Measurements from ENCODE around the gene MELK.

Gene MELK

DNA sequence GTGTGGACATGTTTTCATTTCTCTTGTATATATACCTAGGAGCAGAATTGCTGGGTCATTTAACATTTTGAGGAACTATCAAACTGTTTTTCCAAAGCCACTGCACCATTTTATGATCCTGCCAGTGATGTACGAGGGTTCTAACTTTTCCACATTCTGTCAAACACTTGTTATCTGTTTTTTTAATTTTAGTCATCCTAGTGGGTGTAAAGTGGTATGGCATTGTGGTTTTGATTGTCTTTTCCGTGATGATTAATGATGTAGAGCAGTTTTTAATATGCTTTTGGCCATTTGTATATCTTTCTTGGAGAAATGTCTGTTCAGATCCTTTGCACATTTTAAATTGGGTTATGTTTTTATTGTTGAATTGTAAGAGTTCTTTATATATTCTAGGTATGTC, 107.0 kb downstream of the MELK start:
- H4K20me1 ChIP-seq (ENCODE audit: control insufficient read depth, insufficient read depth, low read depth, low read length), result no peaks in the 10 kb centered on the region
- H3K4me1 ChIP-seq (ENCODE audit: control insufficient read depth, low read length), result peaks cover 10% of the 10 kb centered on the region
- no peak overlapping the region for H3K4me3 ChIP-seq (ENCODE audit: low read length)
- H3K4me2 ChIP-seq (ENCODE audit: low read length), result no peak overlapping the region
- H3K36me3 ChIP-seq (ENCODE audit: control insufficient read depth, low read length), result peaks cover 33% of the 10 kb centered on the region
- no peak overlapping the region for H3K27ac ChIP-seq (ENCODE audit: low read depth, low read length)
- no peaks in the 10 kb centered on the region for H3K9me2 ChIP-seq (replicated peaks; ENCODE audit: control insufficient read depth, low read length)
- H3K79me2 ChIP-seq (ENCODE audit: control insufficient read depth, low read length), result no peaks in the 10 kb centered on the region
- H3F3A ChIP-seq (ENCODE audit: control insufficient read depth, insufficient read depth), result no peaks in the 10 kb centered on the region
- H3K27me3 ChIP-seq (ENCODE audit: control insufficient read depth, low read length), result no peaks in the 10 kb centered on the region
- no peak for TF ChIP-seq EZH2phosphoT487 (IDR thresholded peaks at IDR 0.05; ENCODE audit: borderline replicate concordance, low read length)
- TF ChIP-seq, protein P1, sequence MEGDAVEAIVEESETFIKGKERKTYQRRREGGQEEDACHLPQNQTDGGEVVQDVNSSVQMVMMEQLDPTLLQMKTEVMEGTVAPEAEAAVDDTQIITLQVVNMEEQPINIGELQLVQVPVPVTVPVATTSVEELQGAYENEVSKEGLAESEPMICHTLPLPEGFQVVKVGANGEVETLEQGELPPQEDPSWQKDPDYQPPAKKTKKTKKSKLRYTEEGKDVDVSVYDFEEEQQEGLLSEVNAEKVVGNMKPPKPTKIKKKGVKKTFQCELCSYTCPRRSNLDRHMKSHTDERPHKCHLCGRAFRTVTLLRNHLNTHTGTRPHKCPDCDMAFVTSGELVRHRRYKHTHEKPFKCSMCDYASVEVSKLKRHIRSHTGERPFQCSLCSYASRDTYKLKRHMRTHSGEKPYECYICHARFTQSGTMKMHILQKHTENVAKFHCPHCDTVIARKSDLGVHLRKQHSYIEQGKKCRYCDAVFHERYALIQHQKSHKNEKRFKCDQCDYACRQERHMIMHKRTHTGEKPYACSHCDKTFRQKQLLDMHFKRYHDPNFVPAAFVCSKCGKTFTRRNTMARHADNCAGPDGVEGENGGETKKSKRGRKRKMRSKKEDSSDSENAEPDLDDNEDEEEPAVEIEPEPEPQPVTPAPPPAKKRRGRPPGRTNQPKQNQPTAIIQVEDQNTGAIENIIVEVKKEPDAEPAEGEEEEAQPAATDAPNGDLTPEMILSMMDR (IDR thresholded peaks at IDR 0.05; ENCODE audit: low read depth, low read length, poor library complexity, severe bottlenecking), result no peak
- H3K9me3 ChIP-seq (ENCODE audit: control insufficient read depth, insufficient read depth, low read length), result 0 out of 2 replicates have a peak, but pooled peaks cover 3% of the 10 kb centered on the region

DNA sequence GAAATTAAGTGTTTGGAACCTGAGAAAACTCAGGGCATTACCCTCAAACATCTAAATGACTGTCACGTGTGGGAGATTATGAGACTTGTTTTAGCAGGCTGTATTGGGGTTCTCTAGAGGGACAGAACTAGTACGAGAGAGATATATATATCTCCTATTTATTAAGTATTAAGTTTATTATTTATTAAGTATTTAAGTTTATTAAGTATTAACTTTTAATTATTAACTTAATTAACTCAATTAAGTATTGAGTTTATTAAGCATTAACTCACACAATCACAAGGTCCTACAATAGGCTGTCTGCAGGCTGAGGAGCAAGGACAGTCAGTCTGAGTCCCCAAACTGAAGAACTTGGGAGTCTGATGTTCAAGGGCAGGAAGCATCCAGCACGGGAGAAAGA, 113.8 kb downstream of the MELK start:
- H3F3A ChIP-seq (ENCODE audit: control insufficient read depth, insufficient read depth), result no peaks in the 10 kb centered on the region; the same call in 1 of the 2 replicates
- H3K9me3 ChIP-seq (ENCODE audit: control insufficient read depth, insufficient read depth, low read length), result 0 out of 2 replicates have a peak, but pooled peaks cover 2% of the 10 kb centered on the region
- H3K27ac ChIP-seq (ENCODE audit: low read depth, low read length), result no peak overlapping the region
- H3K4me2 ChIP-seq (ENCODE audit: low read length), result no peak overlapping the region
- H3K79me2 ChIP-seq (ENCODE audit: control insufficient read depth, low read length), result no peaks in the 10 kb centered on the region
- TF ChIP-seq EZH2phosphoT487 (IDR thresholded peaks at IDR 0.05; ENCODE audit: borderline replicate concordance, low read length), result no peak
- TF ChIP-seq, protein P1 (IDR thresholded peaks at IDR 0.05; ENCODE audit: low read depth, low read length, poor library complexity, severe bottlenecking), result no peak
- H4K20me1 ChIP-seq (ENCODE audit: control insufficient read depth, insufficient read depth, low read depth, low read length), result no peaks in the 10 kb centered on the region
- peaks cover 19% of the 10 kb centered on the region for H3K4me1 ChIP-seq (ENCODE audit: control insufficient read depth, low read length)
- H3K36me3 ChIP-seq (ENCODE audit: control insufficient read depth, low read length), result no peaks in the 10 kb centered on the region
- no peaks in the 10 kb centered on the region for H3K27me3 ChIP-seq (ENCODE audit: control insufficient read depth, low read length)
- no peaks in the 10 kb centered on the region for H3K9me2 ChIP-seq (replicated peaks; ENCODE audit: control insufficient read depth, low read length)
- H3K4me3 ChIP-seq (ENCODE audit: low read length), result no peak overlapping the region

GRCh38 chr9:36690412-36691168, 117.9 kb downstream of the MELK start:
- peak overlapping the region; percentile 25 for H3K4me2 ChIP-seq (ENCODE audit: low read length)
- no peaks in the 10 kb centered on the region; the same call in 1 of the 2 replicates for H3F3A ChIP-seq (ENCODE audit: control insufficient read depth, insufficient read depth)
- no peaks in the 10 kb centered on the region for H4K20me1 ChIP-seq (ENCODE audit: control insufficient read depth, insufficient read depth, low read depth, low read length)
- H3K79me2 ChIP-seq (ENCODE audit: control insufficient read depth, low read length), result no peaks in the 10 kb centered on the region
- peaks cover 24% of the 10 kb centered on the region for H3K4me1 ChIP-seq (ENCODE audit: control insufficient read depth, low read length)
- H3K9me3 ChIP-seq (ENCODE audit: control insufficient read depth, insufficient read depth, low read length), result peaks cover 4% of the 10 kb centered on the region; the same call in 1 of the 2 replicates
- no peak overlapping the region for H3K27ac ChIP-seq (ENCODE audit: low read depth, low read length)
- no peaks in the 10 kb centered on the region for H3K36me3 ChIP-seq (ENCODE audit: control insufficient read depth, low read length)
- no peak overlapping the region for H3K4me3 ChIP-seq (ENCODE audit: low read length)
- H3K9me2 ChIP-seq (replicated peaks; ENCODE audit: control insufficient read depth, low read length), result no peaks in the 10 kb centered on the region
- H3K27me3 ChIP-seq (ENCODE audit: control insufficient read depth, low read length), result no peaks in the 10 kb centered on the region
- TF ChIP-seq EZH2phosphoT487 (IDR thresholded peaks at IDR 0.05; ENCODE audit: borderline replicate concordance, low read length), result no peak
- TF ChIP-seq, protein P1 (IDR thresholded peaks at IDR 0.05; ENCODE audit: low read depth, low read length, poor library complexity, severe bottlenecking), result no peak

Measured in DOHH2 (cell line).